GM10266 (cell line): ENCODE results near the gene SSC4D.

Experiments used
- DNase-seq: peaks from one replicate; pipeline ENCODE4 v3.0.0; 2012; ENCODE audit errors: extremely low spot score
- TF ChIP-seq, protein P1 (sequence below): IDR thresholded peaks from 2 replicates; pipeline ENCODE4 v1.5.1; 2012; ENCODE audit warnings: mild to moderate bottlenecking, low read depth; ENCODE audit not compliant: control insufficient read depth, insufficient read depth; ENCODE audit errors: missing control alignments

SSC4D gene

DNA sequence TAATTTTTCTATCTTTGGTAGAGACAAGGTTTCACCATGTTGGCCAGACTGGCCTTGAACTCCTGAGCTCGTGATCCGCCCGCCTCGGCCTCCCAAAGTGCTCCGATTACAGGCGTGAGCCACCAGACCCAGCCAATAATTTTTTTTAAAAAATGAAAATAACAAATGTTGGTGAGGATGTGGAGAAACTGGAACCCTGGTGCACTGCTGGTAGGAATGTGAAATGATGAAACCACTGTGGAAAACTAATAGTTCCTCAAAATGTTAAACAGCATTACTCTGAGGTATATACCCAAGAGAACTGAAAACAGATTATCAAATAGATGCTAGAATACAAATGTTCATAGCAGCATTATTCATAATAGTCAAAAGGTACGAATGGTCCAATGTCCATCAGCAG lies 27.7 kb downstream of the SSC4D start:
- TF ChIP-seq, protein P1, sequence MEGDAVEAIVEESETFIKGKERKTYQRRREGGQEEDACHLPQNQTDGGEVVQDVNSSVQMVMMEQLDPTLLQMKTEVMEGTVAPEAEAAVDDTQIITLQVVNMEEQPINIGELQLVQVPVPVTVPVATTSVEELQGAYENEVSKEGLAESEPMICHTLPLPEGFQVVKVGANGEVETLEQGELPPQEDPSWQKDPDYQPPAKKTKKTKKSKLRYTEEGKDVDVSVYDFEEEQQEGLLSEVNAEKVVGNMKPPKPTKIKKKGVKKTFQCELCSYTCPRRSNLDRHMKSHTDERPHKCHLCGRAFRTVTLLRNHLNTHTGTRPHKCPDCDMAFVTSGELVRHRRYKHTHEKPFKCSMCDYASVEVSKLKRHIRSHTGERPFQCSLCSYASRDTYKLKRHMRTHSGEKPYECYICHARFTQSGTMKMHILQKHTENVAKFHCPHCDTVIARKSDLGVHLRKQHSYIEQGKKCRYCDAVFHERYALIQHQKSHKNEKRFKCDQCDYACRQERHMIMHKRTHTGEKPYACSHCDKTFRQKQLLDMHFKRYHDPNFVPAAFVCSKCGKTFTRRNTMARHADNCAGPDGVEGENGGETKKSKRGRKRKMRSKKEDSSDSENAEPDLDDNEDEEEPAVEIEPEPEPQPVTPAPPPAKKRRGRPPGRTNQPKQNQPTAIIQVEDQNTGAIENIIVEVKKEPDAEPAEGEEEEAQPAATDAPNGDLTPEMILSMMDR: no peak
- DNase-seq: no peak

- TF ChIP-seq, protein P1: no peak
- DNase-seq: no peak
Measured at GRCh38 chr7:76380623-76380966, 28.9 kb downstream of the SSC4D start.

DNA sequence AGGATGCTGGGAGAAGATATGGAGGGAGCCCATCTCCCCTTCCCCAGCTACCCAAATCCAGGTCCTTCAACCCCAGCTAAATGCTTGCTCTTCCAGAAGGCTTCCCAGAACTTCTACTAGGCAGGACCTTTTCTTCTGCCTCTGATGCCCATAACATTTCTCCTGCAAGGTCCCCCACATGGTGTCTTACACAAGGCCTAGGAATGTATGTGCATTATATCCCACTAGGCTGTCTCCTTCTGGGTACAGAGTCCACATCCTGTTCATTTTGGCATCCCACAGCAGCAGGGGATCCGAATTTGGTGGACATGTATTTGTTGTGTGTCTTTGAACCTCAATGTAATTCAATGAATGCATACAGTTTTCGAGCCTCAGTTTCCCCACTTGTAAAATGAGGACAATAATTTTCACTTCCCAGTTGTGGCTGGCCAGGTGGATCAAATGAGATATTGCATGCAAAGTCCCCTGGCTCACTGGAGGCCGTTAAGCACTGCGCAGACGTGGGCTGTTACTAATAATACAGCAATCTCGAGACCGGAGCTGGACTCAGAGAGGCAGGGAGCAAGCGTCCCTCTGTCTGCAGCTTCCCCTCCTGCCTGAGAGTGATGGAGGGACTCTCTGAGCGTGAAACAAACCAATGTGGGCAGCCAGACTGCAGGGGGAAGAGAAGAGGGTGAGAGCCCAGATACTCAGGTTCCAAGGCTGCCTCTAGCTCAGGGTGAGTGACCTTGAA lies 32.1 kb downstream of the SSC4D start:
- DNase-seq: no peak
- TF ChIP-seq, protein P1: no peak

- no peak for DNase-seq
- TF ChIP-seq, protein P1: no peak
Measured at GRCh38 chr7:76375251-76375650, 34.2 kb downstream of the SSC4D start.

DNA sequence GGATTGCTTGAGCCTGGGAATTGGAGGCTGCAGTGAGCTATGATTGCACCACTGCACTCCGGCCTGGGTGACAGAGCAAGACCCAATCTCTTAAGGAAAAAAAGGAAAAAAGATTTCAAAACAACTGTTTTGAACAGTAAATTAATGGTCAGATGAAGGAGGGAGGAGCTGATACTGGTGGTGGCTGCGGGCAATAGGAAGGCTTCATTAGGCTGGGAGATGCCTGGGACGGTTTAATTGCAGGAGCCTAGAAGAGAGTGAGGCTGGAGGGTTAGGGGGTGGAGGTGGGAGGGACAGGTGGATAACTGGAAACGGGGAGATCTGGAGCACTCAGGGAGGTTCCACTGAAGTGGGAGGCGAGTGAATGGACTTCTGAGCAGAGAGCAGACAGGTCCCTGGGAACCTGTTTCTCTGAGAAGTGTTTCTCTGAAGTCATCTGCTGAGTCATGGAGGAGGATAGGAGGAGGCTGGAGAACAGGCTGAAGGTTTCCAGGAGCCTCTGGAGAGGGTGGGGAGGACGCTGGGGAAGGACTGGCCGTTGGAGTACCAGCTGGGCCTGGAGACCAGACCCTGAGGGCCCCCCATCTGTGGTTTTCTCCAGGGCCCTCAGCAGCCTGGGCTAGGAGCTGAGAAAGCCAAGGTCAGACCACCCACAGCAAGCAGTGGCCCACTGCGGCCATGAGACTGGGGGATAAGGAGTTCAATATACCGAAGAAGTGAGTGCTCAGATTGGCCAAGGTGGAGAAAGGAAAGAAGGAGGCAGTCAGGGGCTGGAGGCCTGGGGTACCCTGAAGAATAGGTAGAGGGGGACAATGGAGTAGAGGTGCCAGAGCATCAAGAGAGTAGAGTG lies 36.3 kb downstream of the SSC4D start:
- no peak for DNase-seq
- TF ChIP-seq, protein P1: no peak

DNA sequence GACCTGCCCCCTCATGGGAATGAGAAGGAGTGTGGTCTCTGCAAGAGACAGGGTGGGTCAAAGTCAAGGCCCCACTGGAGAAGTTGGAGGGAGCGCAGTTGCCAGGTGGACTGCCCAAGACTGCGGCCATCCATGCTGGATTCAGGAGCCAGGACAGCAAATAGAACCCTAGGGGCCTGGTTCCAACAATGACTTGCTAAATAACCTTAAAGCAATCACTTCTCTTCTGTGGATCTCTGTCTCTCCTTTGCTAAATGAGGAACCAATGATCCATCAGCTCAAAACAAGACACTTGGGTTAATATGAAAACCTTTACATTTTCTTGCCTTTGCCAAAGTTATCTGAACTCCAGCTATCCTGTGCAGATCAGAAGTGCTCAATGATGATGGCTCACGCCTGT lies 38.1 kb downstream of the SSC4D start:
- TF ChIP-seq, protein P1: no peak
- no peak for DNase-seq

DNA sequence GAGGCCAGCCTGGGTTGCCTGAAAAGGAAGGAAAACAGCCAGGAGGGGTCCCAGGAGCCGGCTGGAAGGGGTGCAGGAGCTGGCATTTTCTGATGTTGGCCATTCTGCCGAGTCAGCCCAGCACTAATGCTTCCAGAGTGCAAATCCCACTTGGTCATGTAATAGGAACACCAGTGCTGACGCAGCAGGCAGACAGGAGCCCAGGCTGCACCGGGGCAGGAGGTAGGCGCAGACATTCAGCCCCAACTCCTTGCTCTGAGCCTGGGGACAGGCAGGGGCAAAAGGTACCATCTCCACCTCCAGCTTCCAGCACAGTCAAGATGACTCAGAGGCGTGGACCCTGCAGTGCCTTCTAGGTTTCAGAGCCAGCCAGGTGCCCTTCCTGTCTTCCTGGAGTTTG lies 40.5 kb downstream of the SSC4D start:
- TF ChIP-seq, protein P1: no peak
- no peak for DNase-seq
